ENCODE measurements around the gene SSPN. TPM values are rescaled to one million over a fixed set of nuclear protein-coding genes. Genes with fewer than 3 reads are reported as not detected.

The SSPN gene
- total RNA-seq, 1 donor from 2014 or later, result 44.7 TPM

DNA sequence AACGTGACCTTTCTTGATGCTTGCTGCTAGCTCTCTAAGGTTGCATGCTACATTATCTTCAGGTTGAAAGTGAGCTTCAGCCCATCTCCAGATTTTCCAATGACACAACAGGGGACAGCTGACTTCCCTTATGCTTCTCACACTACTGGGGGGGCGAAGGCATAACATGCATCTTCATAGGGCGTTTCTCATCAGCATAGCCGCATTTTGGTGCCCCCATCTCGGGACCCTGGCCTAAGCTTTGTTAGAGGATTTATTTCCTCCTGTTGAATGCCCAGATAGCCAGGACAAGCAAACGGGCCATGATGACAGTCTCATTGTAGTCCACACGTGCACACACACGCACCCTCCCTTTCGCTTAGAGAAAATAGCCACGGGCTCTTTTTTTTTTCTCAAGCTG lies 30.7 kb downstream of the SSPN start:
- H3K27ac ChIP-seq, result peak overlapping the region; percentile 25
- intact Hi-C loops (cut with DNase I), result no loop called here
- DNase-seq (ENCODE audit: extremely low spot score in 2 of 2), result no peak

DNA sequence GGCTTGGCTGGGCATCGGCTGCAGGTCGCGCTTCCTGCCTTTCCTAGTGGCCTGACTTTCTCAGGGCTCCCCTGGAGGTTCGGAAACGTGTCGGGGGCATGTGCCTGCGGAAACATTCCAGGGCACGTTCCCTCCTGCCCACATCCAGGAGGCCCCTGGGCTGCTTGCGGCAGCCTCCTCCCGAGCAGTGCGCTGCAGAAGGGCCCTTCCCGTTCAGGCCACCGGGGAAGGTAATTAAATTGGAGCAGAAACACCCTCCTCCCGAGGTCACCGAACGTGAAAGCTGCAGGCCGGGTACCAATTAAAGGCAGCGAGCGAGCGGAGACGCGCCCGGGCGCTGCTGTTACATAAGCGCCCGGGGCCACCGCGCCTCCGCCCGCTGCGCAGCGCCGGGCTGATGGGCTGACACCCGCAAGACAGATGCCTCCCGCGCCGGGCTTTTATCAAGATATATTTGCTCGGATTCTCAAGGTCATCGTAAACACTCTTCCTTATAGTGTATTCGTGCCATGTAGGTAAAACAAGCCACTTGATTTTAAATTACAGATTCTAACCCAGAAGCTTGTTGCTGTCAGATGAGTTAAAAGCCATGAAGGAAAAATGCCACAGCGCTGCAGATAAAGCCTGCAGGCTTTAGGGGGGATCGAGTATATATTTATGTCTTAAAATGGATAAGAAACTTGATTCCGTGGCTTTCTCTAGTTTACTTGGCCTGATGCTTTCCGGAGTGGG lies 31.4 kb downstream of the SSPN start:
- TF ChIP-seq, protein P1, sequence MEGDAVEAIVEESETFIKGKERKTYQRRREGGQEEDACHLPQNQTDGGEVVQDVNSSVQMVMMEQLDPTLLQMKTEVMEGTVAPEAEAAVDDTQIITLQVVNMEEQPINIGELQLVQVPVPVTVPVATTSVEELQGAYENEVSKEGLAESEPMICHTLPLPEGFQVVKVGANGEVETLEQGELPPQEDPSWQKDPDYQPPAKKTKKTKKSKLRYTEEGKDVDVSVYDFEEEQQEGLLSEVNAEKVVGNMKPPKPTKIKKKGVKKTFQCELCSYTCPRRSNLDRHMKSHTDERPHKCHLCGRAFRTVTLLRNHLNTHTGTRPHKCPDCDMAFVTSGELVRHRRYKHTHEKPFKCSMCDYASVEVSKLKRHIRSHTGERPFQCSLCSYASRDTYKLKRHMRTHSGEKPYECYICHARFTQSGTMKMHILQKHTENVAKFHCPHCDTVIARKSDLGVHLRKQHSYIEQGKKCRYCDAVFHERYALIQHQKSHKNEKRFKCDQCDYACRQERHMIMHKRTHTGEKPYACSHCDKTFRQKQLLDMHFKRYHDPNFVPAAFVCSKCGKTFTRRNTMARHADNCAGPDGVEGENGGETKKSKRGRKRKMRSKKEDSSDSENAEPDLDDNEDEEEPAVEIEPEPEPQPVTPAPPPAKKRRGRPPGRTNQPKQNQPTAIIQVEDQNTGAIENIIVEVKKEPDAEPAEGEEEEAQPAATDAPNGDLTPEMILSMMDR (IDR thresholded peaks at IDR 0.05), result no peak
- TF ChIP-seq POLR2AphosphoS5 (IDR thresholded peaks at IDR 0.05; ENCODE audit: insufficient read depth in 1 of 2, low read depth in 1 of 2) (peak in 1 of 2 donors; percentile 48), POLR2A (IDR thresholded peaks at IDR 0.05) (no peak)
- intact Hi-C loops (cut with DNase I), result no loop called here
- peak overlapping the region; percentile 25 for H3K27ac ChIP-seq
- no peak for DNase-seq (ENCODE audit: extremely low spot score in 2 of 2)
- H3K9me3 ChIP-seq, result no peaks in the 10 kb centered on the region
- H3K4me3 ChIP-seq, result peak overlapping the region; percentile 46 to 50
- no peaks in the 10 kb centered on the region for H3K27me3 ChIP-seq
- peaks cover 18% of the 10 kb centered on the region for H3K4me1 ChIP-seq
- H3K36me3 ChIP-seq, result no peaks in the 10 kb centered on the region

More for the DNA sequence above, 30.7 kb downstream of the SSPN start:
- H3K27me3 ChIP-seq, result no peaks in the 10 kb centered on the region
- no peak for TF ChIP-seq POLR2A (IDR thresholded peaks at IDR 0.05)
- TF ChIP-seq, protein P1 (IDR thresholded peaks at IDR 0.05), result no peak
- no peak for TF ChIP-seq POLR2AphosphoS5 (IDR thresholded peaks at IDR 0.05; ENCODE audit: insufficient read depth in 1 of 2, low read depth in 1 of 2)
- H3K4me1 ChIP-seq, result peaks cover 18% of the 10 kb centered on the region
- H3K4me3 ChIP-seq, result peak overlapping the region; percentile 46 to 50
- H3K9me3 ChIP-seq, result no peaks in the 10 kb centered on the region
- no peaks in the 10 kb centered on the region for H3K36me3 ChIP-seq

DNA sequence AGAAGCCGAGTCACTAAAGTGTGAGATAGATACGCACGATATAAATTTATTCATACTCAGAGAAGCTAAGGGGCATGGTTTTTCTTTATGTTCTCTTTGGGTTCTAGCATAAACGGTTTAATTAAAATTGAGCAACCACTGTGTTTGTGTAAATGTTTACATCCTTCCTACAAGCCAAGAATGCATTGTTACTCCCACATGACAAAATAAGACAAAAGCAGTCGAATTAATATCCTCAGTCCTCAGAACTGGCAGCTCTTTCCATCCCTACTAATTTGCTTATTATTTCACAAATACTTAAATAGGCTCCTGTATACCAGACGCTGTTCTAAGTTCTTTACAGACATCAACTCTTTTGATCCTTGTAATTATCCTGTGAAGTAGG lies 32.0 kb downstream of the SSPN start:
- intact Hi-C loops (cut with DNase I), result no loop called here

DNA sequence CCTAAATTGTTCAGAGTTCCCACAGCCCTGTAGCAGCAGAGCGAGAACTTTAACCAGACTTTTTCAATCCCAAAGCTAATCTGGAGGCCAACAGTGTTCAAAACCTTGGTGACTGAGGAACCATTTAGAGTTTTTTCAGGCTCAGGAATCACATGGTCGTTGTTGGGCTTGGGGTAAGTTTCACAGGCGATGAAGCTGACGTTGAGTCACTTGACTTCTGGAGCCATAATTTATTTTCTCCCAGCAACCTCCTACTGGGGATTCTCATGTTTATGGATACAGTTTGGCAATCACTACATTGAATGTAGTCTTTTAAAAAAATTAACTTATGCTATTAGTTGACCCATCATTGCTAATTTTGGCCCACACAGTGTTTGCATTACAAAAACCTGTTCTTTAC lies 34.5 kb downstream of the SSPN start:
- H3K4me1 ChIP-seq, result peaks cover 18% of the 10 kb centered on the region
- no peak overlapping the region for H3K27ac ChIP-seq
- intact Hi-C loops (cut with DNase I), result no loop called here
- no peaks in the 10 kb centered on the region for H3K36me3 ChIP-seq
- H3K9me3 ChIP-seq, result no peaks in the 10 kb centered on the region
- DNase-seq (ENCODE audit: extremely low spot score in 2 of 2), result no peak
- no peak overlapping the region for H3K4me3 ChIP-seq
- H3K27me3 ChIP-seq, result no peaks in the 10 kb centered on the region
- TF ChIP-seq, protein P1 (IDR thresholded peaks at IDR 0.05), result no peak
- no peak for TF ChIP-seq POLR2AphosphoS5 (IDR thresholded peaks at IDR 0.05; ENCODE audit: insufficient read depth in 1 of 2, low read depth in 1 of 2)
- TF ChIP-seq POLR2A (IDR thresholded peaks at IDR 0.05), result no peak

More for the DNA sequence above, 32.0 kb downstream of the SSPN start:
- DNase-seq (ENCODE audit: extremely low spot score in 2 of 2), result no peak
- Histone ChIP-seq H3K36me3 (no peaks in the 10 kb centered on the region), H3K4me1 (peaks cover 18% of the 10 kb centered on the region), H3K4me3 (peak overlapping the region in 1 of 2 donors; percentile 50), H3K27ac (peak overlapping the region; percentile 25), H3K27me3 (no peaks in the 10 kb centered on the region), H3K9me3 (no peaks in the 10 kb centered on the region)
- TF ChIP-seq POLR2AphosphoS5 (IDR thresholded peaks at IDR 0.05; ENCODE audit: insufficient read depth in 1 of 2, low read depth in 1 of 2) (no peak), POLR2A (IDR thresholded peaks at IDR 0.05) (no peak)
- TF ChIP-seq, protein P1 (IDR thresholded peaks at IDR 0.05), result no peak

DNA sequence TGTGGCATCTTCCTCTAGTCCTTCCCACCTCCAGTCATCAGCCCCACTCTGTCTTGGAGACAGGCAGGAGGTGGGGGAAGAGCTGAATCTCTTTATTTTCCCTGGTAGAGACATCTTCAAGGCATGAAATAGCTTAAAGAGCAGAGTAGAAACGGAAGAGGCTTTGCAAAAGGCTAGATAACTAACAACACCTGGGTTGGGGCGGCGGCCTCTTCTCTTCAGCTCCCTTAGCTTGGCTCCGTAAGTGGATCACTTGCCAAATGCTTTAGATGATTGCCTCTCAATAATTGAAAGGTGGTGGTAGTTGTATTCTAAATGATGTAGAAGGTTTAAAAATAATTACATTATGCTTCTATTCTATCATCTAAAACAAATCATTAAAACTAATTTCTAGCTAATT lies 36.1 kb downstream of the SSPN start:
- Histone ChIP-seq H3K36me3 (no peaks in the 10 kb centered on the region), H3K27me3 (no peaks in the 10 kb centered on the region), H3K9me3 (no peaks in the 10 kb centered on the region), H3K4me1 (peaks cover 11% of the 10 kb centered on the region), H3K27ac (no peak overlapping the region), H3K4me3 (no peak overlapping the region)
- no peak for TF ChIP-seq POLR2A (IDR thresholded peaks at IDR 0.05)
- TF ChIP-seq, protein P1 (IDR thresholded peaks at IDR 0.05), result no peak
- no peak for TF ChIP-seq POLR2AphosphoS5 (IDR thresholded peaks at IDR 0.05; ENCODE audit: insufficient read depth in 1 of 2, low read depth in 1 of 2)
- intact Hi-C loops (cut with DNase I), result no loop called here
- no peak for DNase-seq (ENCODE audit: extremely low spot score in 2 of 2)
